Effector CD8-positive, alpha-beta T cell (primary cell): ENCODE measurements around the gene DEK.
"Not testable (repeated sequence)": the region's sequence is repeated elsewhere in the genome, so short reads cannot be mapped to it uniquely, and the experiment has no call there.

Source experiments
- DNase-seq: peaks from one replicate; lab custom pipeline; 2025; lab: John Stamatoyannopoulos, UW
- total RNA-seq, 4 experiments: gene quantifications; one replicate each; lab custom pipeline; 2026; lab: John Stamatoyannopoulos, UW

The DEK gene, protein sequence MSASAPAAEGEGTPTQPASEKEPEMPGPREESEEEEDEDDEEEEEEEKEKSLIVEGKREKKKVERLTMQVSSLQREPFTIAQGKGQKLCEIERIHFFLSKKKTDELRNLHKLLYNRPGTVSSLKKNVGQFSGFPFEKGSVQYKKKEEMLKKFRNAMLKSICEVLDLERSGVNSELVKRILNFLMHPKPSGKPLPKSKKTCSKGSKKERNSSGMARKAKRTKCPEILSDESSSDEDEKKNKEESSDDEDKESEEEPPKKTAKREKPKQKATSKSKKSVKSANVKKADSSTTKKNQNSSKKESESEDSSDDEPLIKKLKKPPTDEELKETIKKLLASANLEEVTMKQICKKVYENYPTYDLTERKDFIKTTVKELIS
- 235 to 317 (median 291) reads per million in 4 experiments for total RNA-seq

DNA sequence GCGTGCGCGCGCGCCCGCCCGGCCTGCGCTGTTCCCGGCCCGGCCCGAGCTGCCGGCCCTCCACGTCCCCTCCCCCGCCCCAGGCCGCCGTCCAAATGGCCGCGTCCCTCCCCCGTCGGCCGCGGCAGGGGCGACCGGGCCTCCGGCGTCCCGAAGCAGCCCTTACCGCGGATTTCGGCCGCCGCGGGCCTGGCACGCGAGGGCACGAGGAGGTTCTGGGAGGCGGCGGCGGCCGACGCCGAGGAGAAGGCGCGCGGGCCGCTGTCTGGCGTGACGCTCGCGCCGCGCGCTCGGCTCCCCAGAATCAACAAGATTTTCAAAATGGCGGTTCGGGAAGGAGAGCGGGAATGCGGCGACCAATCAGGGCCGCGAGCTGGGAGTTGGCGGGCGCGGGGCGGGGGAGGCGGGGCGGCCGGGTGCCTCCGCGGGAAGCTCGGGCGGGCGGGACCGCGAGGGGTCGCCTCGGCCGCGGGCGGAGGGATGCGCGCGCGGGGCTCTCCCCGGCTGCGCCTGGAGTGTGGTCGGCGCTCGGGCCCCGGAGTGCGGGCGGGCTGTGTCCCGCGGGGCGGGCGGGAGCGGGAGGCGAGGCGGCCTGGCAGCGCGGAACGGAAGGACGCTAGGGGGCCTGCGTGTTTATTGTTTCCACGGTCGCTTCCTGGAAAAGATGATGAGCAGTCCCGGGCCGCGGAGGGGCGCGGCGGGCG is at the start of gene DEK:
Gene DEK (minus strand): TSS at position 312 of the 704 bp plus-strand sequence. CDS start 543 bp downstream, outside the sequence.
- DNase-seq: peak; percentile 83

DNA sequence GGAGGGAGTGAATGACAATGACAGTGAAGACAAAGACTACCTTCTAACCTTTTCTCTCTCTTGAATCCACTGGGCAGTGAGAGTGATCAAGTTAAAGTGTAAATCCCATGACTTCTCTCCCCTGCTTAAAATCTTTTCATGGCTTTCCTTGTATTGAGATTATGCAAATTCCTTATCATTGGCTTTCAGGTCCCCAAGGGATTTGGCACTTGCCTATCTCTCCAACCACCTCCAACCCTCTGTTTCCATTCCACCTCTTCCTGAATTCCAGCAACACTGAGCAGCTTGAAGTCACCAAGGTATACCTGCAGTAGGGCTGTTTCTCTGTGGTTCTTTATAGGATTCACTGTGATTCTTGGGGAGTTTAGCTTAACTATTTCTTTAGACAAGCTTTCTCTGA is 48.0 kb upstream of the DEK start:
- DNase-seq: no peak

DNA sequence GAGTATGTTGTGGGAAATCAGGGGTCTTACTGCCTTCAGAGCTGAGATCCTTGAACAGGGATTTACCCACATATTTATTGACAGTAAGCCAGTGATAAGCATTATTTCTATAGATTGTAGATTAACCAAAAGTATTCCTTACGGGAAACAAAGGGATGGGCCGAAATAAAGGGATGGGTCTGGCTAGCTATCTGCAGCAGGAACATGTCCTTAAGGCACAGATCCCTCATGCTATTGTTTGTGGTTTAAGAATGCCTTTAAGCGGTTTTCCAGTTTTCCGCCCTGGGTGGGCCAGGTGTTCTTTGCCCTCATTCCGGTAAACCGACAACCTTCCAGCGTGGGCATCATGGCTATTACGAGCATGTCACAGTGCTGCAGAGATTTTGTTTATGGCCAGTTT is 45.7 kb upstream of the DEK start:
- not testable (repeated sequence) for DNase-seq

DNA sequence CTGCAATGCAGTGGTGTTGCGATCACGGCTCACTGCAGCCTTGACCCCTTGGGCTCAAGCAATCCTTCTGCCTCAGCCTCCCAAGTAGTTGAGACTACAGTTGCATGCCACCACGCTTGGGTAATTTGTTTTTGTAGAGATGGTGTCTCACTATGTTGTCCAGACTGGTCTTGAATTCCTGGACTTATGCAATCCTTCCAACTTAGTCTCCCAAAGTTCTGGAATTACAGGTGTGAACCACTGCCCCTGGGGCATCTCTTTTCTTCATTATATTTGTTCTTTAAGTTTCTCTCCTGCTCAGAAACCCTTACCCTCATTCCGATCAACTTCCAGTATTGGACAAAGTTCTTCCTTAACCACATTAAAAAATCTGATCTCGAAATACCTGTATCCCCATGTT is 44.7 kb upstream of the DEK start:
- no peak for DNase-seq

DNA sequence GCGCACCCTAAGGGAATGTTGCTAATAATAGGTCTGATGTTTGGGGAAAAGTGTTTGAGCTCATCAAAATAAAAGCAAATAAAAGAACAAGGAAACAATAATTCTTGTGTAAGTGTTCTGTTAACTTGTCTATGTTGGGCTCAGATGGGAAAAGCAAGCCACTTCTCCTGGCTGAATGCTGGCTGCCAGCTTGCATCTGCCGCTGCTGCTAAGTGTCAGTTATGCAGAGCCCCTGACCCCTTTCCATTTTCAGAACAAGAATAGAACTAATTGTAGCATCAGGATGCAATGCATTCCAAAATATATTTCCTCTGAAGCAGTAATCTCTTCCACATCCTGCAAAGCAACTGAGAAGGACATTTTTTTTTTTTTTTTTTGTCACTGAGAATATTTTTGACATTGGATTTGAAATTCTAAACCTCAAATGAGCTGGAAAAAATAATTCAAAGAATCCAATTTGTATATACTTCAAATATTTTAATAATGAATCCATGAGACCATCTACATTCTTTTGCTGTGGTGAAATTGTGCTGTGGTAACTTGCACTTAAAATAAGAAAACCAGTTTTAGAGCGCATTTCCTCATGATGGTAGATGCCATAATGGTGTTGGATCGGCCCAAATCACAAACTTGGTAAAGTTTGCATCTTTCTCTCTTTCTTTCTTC is 43.9 kb upstream of the DEK start:
- DNase-seq: no peak

DNA sequence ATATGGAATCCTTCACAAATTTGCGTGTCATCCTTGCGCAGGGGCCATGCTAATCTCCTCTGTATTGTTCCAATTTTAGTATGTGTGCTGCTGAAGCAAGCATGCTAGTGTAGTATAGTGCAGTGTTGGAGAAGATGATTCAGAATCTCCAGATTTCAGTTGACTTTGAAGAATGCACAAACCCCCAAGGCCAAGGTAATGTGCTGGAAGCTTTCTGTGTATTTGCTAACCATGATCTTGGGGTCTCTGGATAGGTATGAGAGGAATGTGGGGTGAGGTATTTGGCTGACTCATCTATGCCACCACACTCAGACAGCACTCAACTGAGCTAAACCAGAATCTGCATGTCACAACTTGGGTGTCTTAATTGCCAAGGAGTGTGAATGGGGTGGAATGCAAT is 42.6 kb upstream of the DEK start:
- no peak for DNase-seq

DNA sequence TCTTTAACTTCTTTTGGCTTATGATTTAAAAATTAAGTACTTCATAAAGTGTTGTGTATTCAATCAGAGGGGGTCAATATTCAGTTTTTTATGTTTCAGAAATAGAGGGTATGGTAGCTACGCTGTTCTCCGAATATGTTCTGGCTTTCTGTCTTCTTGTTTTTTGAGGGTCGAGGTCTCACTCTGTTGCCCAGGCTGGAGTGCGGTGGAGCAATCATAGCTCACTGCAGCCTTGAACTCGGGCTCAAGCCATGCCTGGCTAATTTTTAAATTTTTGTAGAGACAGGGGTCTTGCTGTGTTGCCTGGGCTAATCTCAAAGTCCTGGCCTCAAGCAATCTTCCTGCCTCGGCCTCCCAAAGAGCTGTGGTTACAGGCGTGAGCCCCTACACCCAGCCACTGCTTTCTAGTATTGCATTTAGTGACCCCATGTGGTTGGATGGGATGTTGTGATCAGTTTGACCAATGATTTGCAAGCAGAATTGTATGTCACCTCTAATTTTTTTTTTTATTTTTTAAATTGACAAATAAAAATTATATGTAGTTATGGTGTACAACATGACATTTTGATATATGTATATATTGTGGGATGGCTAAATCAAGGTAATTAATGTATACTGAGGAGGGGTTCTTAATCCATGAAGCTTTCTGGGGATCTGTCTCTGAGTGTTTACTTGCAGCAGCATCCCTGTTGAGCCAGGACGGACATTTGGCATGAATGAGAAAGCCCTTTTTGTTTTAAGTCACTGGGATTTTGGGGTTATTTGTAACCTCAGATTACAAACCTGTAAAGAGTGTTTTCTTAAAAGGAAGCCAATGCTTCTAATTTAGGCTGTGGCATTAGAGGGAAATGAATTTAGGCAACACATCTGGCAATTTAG is 38.5 kb upstream of the DEK start:
- DNase-seq: no peak

DNA sequence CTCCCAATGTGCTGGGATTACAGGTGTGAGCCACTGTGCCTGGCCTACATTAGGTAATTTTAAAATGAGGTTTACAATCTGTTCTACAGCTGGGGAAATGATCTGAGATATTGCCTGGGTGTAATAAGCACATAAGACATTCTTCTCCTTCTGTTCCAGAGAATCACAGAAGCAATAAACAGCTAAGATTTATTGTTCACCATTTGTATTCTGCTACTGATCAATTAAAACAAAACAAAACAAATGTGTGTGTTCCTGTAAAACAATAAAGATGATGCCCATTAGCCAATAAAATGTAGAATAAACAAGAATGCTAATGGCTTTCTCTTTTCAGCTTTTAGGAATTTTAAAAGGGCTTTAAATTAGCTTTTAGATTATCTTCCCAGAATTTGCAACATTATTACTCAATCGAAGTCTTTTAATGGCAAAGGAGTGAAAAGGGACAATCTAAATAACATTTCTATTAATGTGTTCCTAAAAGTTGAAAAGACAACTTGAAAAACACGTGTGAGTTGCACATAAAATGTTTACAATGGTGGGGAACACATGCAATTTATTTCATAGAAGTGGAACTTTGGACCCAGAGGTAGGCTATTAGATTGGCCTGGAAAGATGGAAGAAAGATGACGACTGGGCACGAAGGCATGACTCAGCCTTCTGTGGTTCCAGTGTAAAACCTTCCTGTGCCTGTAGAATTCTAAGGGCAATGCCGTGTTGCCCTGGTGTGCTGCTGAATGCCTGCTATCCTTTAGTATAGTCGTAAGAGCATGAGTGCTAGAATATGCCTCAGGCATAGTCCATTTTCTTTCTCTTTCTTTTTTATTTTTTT is 29.0 kb upstream of the DEK start:
- DNase-seq: no peak

DNA sequence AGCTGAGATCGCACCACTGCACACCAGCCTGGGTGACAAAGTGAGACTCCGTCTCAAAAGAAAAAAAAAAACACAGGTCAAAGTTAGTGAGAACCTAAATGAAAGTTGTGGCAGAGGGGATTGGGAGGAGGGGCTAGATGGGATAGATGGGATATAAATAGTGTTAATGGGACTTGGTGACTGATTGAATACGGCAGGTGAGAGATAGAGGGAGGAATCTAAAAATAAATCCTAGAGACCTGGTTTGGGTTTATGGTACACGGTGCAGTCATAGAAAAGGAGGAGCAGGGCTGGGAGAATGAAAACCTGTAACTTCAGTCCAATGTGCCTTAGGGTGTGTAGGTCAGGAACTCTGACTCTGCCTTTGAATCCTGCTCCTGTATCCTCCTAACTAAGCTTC is 25.0 kb upstream of the DEK start:
- DNase-seq: no peak

DNA sequence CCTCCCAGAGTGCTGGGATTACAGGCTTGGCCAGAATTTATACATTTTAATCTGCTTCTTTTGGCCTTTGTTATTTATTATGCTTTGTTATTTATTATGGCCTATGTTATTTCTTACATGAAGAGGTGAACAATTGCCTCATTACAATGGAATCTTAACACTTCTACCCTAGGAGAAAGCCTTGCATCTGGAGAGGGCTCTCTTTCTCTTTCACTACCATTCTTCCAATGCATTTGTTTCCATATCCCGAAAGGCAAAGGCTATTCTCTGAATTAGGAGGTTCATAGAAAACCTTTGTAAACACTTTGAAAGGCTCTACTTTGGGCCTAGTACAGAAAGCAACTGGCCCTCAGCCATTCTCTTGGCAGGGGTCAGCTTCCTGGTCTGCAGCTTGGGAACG is 19.9 kb upstream of the DEK start:
- no peak for DNase-seq

DNA sequence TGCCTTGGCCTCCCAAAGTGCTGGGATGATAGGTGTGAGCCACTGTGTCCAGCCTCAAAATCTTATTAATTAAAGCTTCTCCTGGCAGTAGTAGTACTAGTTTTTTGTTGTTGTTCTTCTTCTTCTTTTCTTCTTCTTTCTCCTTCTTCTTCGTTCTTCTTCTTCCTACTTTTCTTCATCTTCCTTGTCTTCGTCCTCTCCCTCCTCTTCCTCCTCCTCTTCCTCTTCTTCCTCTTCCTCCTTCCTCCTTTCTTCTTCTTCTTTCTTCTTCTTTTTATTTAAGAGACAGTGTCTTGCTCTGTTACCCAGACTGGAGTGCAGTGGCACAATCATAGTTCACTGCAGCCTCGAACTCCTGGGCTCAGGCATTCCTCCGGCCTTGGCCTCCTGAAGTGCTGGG is 17.2 kb upstream of the DEK start:
- no peak for DNase-seq

DNA sequence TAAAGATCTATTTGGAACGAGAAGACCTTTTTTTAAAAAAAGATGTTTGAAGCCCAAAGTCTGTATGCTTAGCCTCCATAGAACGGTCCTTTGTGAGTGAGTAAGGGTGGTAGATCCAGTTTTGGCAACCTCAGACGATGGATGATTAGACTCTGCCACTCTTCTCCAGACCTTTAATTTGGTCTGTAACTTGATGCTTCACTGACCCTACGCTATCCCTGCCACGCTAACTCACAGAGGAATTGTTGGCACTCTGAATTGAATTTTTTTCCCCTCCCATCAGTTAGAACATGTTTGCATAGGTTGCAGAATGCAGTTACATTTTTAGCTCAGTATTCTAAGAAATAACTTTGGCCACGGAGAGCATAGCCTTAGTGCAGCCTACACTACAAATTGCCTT is 15.8 kb upstream of the DEK start:
- no peak for DNase-seq

DNA sequence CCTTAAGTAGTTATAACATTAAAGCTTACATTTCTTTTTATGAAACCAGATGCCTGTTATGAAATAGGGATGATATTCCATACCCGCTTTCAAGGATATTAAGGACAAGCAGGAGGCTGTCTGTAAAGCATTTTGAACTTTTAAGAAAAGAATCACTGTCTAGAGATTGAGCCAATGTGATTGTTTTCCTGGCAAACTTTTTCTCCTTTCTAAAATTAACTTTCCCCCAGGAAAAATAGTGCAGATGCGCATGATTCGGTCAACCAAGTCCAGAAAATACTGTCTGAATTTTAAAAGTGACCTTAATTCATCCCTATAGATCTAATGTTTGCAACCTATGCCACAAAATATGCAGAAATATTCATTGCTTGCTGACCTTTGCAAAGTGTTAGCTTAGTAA is 15.1 kb upstream of the DEK start:
- DNase-seq: no peak

DNA sequence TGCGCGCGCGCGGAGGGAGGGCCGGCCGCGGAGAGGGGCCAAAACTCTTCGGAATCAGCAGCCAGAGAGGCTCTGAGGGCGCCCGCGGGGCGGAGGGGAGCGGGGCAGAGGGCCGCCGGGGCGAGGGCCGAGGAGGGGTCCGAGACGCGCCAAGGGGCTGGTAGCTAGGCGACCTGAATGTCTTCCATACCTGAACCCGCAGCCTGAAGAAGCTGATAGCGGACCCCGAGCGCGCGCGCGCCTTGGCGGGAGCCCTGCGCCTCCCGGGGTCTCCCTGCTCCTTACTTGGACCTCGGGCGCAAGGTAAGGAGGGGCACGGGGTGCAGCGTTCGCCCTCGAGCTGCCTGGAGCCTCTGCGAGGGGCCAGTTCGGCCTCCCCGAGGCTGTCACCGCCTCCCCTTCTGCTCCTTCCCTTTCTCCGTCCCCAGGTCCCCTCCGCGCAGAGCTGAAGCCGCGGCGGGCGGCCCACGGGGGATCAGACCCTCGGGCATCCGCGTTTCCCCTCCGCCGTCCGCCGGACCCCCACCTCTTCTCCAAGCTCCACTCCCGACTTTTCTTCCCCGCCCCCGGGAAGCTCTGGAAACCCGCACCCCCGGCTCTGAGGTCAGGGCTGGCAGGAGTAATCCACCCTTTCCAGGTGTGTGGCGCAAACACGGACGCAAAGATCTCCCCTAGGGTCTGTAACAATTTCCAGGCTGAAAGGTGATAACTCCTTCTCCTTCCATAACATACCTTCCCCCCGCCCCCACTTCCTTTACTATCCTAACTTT is 13.1 kb upstream of the DEK start:
- no peak for DNase-seq

DNA sequence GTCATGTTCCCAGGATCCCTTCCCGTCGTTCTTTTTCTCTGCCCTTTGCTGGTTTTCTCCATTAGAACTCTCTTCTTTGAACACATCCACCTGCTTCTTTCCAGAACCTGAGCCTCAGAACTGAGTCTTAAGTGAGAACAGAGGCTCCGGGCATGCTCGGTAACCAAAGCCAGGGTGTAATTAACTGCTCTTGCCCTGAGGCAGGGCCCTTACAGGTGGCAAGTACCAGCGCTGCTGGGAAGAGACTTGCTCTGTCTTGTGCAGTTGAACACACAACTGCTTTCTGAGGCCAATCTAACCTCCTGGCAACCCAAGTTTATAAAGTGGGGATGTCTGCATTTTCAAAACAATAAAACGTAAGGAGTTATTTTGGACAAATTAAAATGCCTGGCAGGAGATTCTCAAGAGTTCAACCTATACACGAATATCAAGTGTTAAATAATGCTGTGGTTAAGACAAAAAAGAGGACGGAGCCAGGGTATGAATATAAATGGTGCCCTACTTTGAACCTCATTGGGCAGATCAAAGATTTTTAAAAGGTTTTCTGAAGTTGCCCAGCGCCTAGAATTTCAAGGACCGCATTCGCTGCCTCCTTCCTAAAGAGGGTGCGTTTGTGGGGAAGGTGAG is 12.4 kb upstream of the DEK start:
- no peak for DNase-seq

DNA sequence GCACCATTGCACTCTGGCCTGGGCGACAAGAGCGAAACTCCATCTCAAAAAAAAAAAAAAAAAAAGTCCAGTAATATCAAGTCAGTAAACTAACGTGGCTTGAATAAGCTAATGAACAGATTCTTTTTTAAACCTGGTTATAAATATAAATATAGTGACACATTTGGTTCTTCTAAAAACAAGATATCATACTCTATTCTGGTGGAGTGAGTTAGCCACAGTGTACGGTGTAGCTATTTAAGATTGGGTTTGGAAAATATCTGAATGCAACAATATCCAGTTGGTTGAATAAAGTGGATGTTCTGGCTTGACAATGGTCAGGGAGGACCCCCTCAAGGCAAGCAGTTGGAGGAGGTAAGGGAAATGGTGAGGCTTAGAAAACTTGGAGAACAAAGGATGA is 5.9 kb upstream of the DEK start:
- DNase-seq: no peak

DNA sequence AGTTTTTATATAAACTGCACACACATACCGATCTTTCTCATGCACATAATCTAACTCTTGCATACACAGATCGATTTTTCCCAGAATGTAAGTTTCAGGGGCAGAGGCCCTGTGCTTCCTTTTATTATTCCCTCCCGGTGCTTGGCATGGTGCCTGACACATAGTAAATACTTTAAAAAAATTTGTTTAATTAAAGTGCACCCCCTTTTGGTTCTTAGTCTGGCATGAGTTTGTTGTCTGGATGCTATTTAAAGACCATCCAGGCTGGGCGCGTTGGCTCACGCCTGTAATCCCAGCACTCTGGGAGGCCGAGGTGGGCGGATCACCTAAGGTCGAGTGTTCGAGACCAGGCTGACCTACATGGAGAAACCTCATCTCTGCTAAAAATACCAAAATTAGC is 5.4 kb upstream of the DEK start:
- DNase-seq: no peak

DNA sequence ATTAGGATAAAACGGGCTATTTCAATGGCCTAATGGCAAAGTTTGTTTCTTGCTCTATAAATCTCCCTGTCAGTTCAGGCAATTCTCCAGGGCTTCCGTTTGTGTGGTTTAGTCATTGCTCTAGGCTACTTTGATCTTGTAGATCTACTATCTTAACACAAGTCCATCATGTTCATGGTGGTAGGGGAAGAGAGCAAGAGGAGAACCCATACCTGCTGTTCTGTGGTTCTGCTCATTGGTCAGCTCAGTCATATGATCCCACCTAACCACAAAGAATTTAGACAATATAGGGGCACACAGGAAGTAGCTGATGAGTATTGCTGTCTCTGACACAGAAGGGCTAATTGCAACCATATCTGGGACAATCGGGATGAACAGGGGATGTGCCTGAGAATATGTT is 4.9 kb upstream of the DEK start:
- DNase-seq: no peak

DNA sequence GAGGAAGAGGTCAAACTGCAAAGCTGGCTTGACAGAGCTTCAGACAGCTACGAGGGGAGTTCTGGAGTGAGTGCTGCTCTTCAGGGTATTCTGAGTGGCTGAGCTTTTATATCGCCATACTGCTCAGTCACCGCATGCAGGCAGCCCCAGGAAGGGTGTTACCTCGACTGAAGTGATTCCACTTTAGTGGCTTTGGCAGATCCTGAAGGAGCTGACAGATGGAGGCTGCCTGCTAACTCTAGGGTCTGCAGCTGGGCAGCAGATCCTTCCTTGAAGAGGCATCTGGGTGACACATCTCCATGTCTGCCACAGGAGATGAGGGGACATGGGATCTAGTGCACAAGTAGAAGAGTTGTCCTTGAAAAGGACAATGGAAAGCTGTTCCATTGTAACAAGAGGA is 3.7 kb upstream of the DEK start:
- DNase-seq: no peak

DNA sequence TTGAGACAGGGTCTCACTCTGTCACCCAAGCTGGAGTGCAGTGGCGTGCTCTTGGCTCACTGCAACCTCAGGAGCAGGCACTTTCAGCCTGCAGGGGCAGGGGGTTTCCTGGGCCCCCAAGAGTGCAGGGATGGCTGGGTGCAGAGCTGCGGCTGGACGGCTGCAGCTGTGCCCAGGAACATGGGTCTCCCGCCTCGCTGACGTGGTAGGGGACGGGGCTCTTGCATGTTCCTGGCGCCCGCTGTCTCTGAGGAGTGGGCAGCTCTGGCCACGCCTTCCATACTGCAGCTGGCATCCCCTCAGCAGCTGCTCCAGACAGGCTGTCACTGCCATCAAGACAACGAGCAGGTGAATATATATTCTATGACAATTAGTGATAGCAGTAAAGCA is 2.2 kb upstream of the DEK start:
- DNase-seq: no peak
